Osteocyte (in vitro differentiated cells): ENCODE data around the gene CNTN2. TPM values are rescaled to one million over a fixed set of nuclear protein-coding genes. Genes with fewer than 3 reads are reported as not detected.

Experiments
- DNase-seq: peaks from one replicate; pipeline ENCODE4 v3.0.0; 2021; ENCODE audit warnings: mixed read lengths; ENCODE audit not compliant: unreplicated experiment; ENCODE audit errors: extremely low spot score
- H3K27ac Mint-ChIP-seq: one replicate; pipeline ENCODE4 v1.8.0; 2021; ENCODE audit warnings: mild to moderate bottlenecking, mixed read lengths; ENCODE audit not compliant: unreplicated experiment
- H3K27me3 Mint-ChIP-seq: one replicate; pipeline ENCODE4 v1.8.0; 2021; ENCODE audit warnings: mixed read lengths; ENCODE audit not compliant: unreplicated experiment
- H3K36me3 Mint-ChIP-seq: one replicate; pipeline ENCODE4 v1.8.0; 2021; ENCODE audit warnings: mixed read lengths; ENCODE audit not compliant: unreplicated experiment
- H3K4me1 Mint-ChIP-seq: one replicate; pipeline ENCODE4 v1.8.0; 2021; ENCODE audit warnings: mixed read lengths; ENCODE audit not compliant: unreplicated experiment
- H3K4me3 Mint-ChIP-seq: one replicate; pipeline ENCODE4 v1.8.0; 2021; ENCODE audit warnings: mild to moderate bottlenecking, moderate library complexity, mixed read lengths; ENCODE audit not compliant: unreplicated experiment
- H3K9me3 Mint-ChIP-seq: one replicate; pipeline ENCODE4 v1.8.0; 2021; ENCODE audit warnings: mixed read lengths; ENCODE audit not compliant: unreplicated experiment
- CTCF ChIP-seq: fragments of 200-600 bp; sonication (generic); IDR thresholded peaks from 2 replicates; pipeline ENCODE4 v1.5.0; 2021; ENCODE audit warnings: antibody characterized with exemption, mild to moderate bottlenecking, moderate library complexity
- total RNA-seq: library from RNA; stranded (reverse); gene quantifications from 2 replicates; pipeline ENCODE4 v1.2.1, GENCODE V29; 2021

CNTN2 gene
- total RNA-seq, 1 donor from 2014 or later = not detected

- Mint-ChIP-seq H3K4me1 (no peaks in the 10 kb centered on the region), H3K36me3 (no peaks in the 10 kb centered on the region), H3K27ac (no peak overlapping the region), H3K9me3 (no peaks in the 10 kb centered on the region), H3K4me3 (no peak overlapping the region), H3K27me3 (no peaks in the 10 kb centered on the region)
- TF ChIP-seq CTCF = no peak
- no peak for DNase-seq
These were observed 33.3 kb downstream of the CNTN2 start for GRCh38 chr1:205076245-205076761.

GRCh38 chr1:205077158-205077933 is 34.3 kb downstream of the CNTN2 start:
- no peak for DNase-seq
- H3K4me1 Mint-ChIP-seq = no peaks in the 10 kb centered on the region
- TF ChIP-seq CTCF = no peak
- H3K27me3 Mint-ChIP-seq = no peaks in the 10 kb centered on the region
- no peaks in the 10 kb centered on the region for H3K9me3 Mint-ChIP-seq
- no peak overlapping the region for H3K4me3 Mint-ChIP-seq
- no peaks in the 10 kb centered on the region for H3K36me3 Mint-ChIP-seq
- no peak overlapping the region for H3K27ac Mint-ChIP-seq

- H3K27me3 Mint-ChIP-seq = no peaks in the 10 kb centered on the region
- no peak overlapping the region for H3K4me3 Mint-ChIP-seq
- no peaks in the 10 kb centered on the region for H3K4me1 Mint-ChIP-seq
- no peak overlapping the region for H3K27ac Mint-ChIP-seq
- TF ChIP-seq CTCF = no peak
- H3K9me3 Mint-ChIP-seq = no peaks in the 10 kb centered on the region
- H3K36me3 Mint-ChIP-seq = no peaks in the 10 kb centered on the region
- no peak for DNase-seq
These were observed 34.9 kb downstream of the CNTN2 start for GRCh38 chr1:205077934-205078311.

- Mint-ChIP-seq H3K36me3 (peaks cover 26% of the 10 kb centered on the region), H3K4me1 (no peaks in the 10 kb centered on the region), H3K27me3 (no peaks in the 10 kb centered on the region), H3K4me3 (no peak overlapping the region), H3K27ac (no peak overlapping the region), H3K9me3 (no peaks in the 10 kb centered on the region)
- no peak for TF ChIP-seq CTCF
- no peak for DNase-seq
These were observed 39.4 kb downstream of the CNTN2 start for GRCh38 chr1:205082431-205082830.

GRCh38 chr1:205084360-205084759 is 41.3 kb downstream of the CNTN2 start, which contains the start of gene TMEM81:
Gene TMEM81 (minus strand): TSS chr1:205084460. CDS start chr1:205084320, 140 bp downstream.
- H3K27me3 Mint-ChIP-seq = no peaks in the 10 kb centered on the region
- H3K4me3 Mint-ChIP-seq = no peak within 1 kb of the TSS
- DNase-seq = no peak
- no peaks in the 10 kb centered on the region for H3K4me1 Mint-ChIP-seq
- no peak for TF ChIP-seq CTCF
- H3K27ac Mint-ChIP-seq = no peak within 1 kb of the TSS
- H3K9me3 Mint-ChIP-seq = no peaks in the 10 kb centered on the region
- peaks cover 43% of the 10 kb centered on the region for H3K36me3 Mint-ChIP-seq
